Karpas-422 (cell line): ENCODE results near the gene OR2H2. TPM values are rescaled to one million over a fixed set of nuclear protein-coding genes. Genes with fewer than 3 reads are reported as not detected.

ENCODE experiments used
- DNase-seq: peaks from one replicate; pipeline ENCODE4 v3.0.0-alpha.2; 2015
- H2AFZ ChIP-seq: fragments of 200-600 bp; sonication (generic); 2 replicates; pipeline ENCODE4 v1.6.1; 2014; ENCODE audit warnings: antibody characterized with exemption, low read length, mixed read lengths
- H3K27ac ChIP-seq: fragments of 200-600 bp; sonication (generic); 2 replicates; pipeline ENCODE4 v1.5.1; 2014; ENCODE audit warnings: mild to moderate bottlenecking, low read length, moderate library complexity
- H3K27me3 ChIP-seq: fragments of 200-600 bp; sonication (generic); 2 replicates; pipeline ENCODE4 v1.6.1; 2014; ENCODE audit warnings: low read length, mixed read lengths
- H3K36me3 ChIP-seq: fragments of 200-600 bp; sonication (generic); 2 replicates; pipeline ENCODE4 v1.6.1; 2014; ENCODE audit warnings: low read length, mixed read lengths; ENCODE audit not compliant: insufficient read depth
- H3K4me1 ChIP-seq: fragments of 200-600 bp; sonication (generic); 2 replicates; pipeline ENCODE4 v1.6.1; 2014; ENCODE audit warnings: mild to moderate bottlenecking, low read length, mixed read lengths
- H3K4me2 ChIP-seq: fragments of 200-600 bp; sonication (generic); 2 replicates; pipeline ENCODE4 v1.6.1; 2014; ENCODE audit warnings: low read length, low read depth, mild to moderate bottlenecking; ENCODE audit not compliant: poor library complexity, severe bottlenecking
- H3K4me3 ChIP-seq: fragments of 200-600 bp; sonication (generic); 2 replicates; pipeline ENCODE4 v1.5.1; 2014; ENCODE audit warnings: mild to moderate bottlenecking, antibody characterized with exemption, low read length, mixed read lengths
- H3K79me2 ChIP-seq: fragments of 200-600 bp; sonication (generic); 2 replicates; pipeline ENCODE4 v1.6.1; 2014; ENCODE audit warnings: mild to moderate bottlenecking, low read length, mixed read lengths
- H3K9ac ChIP-seq: fragments of 200-600 bp; sonication (generic); 2 replicates; pipeline ENCODE4 v1.6.0; 2014; ENCODE audit warnings: low read length
- H3K9me2 ChIP-seq: fragments of 200-600 bp; sonication (generic), shearing (Covaris generic); replicated peaks from 2 replicates; pipeline ENCODE4 v1.6.0; 2014; ENCODE audit warnings: mild to moderate bottlenecking, low read length, moderate library complexity; ENCODE audit not compliant: insufficient read depth
- H3K9me3 ChIP-seq: fragments of 300-700, 200-600 bp; sonication (generic); 2 replicates; pipeline ENCODE4 v1.6.1; 2014; ENCODE audit warnings: low read length, mixed read lengths
- H4K20me1 ChIP-seq: fragments of 200-600 bp; sonication (generic); 2 replicates; pipeline ENCODE4 v1.6.1; 2014; ENCODE audit warnings: mild to moderate bottlenecking, antibody characterized with exemption, low read length, low read depth; ENCODE audit not compliant: insufficient read depth
- total RNA-seq: library from RNA; depleted of rRNA; stranded (reverse); fragments of >200 nt; shearing (Covaris generic); gene quantifications from 2 replicates; pipeline ENCODE4 v1.2.3, GENCODE V29; 2014; ENCODE audit warnings: low replicate concordance

The OR2H2 gene
- total RNA-seq, 1 experiment from 2014 or later: not detected

GRCh38 chr6:29619578-29620160 lies 34.7 kb downstream of the OR2H2 start:
- Histone ChIP-seq H3K9ac (no peak overlapping the region), H3K27me3 (no peaks in the 10 kb centered on the region), H3K9me2 (no peaks in the 10 kb centered on the region), H2AFZ (no peak overlapping the region), H3K4me2 (no peak overlapping the region), H4K20me1 (no peaks in the 10 kb centered on the region), H3K27ac (no peak overlapping the region), H3K79me2 (no peaks in the 10 kb centered on the region), H3K4me3 (no peak overlapping the region), H3K9me3 (no peaks in the 10 kb centered on the region), H3K36me3 (no peaks in the 10 kb centered on the region), H3K4me1 (no peaks in the 10 kb centered on the region)
- DNase-seq: no peak

GRCh38 chr6:29620630-29621029 lies 35.7 kb downstream of the OR2H2 start:
- H3K9me3 ChIP-seq: no peaks in the 10 kb centered on the region
- H2AFZ ChIP-seq: no peak overlapping the region
- no peak overlapping the region for H3K9ac ChIP-seq
- H3K4me3 ChIP-seq: no peak overlapping the region
- no peak overlapping the region for H3K4me2 ChIP-seq
- H4K20me1 ChIP-seq: no peaks in the 10 kb centered on the region
- H3K79me2 ChIP-seq: no peaks in the 10 kb centered on the region
- no peak for DNase-seq
- no peaks in the 10 kb centered on the region for H3K4me1 ChIP-seq
- H3K27me3 ChIP-seq: no peaks in the 10 kb centered on the region
- no peaks in the 10 kb centered on the region for H3K9me2 ChIP-seq
- no peak overlapping the region for H3K27ac ChIP-seq
- H3K36me3 ChIP-seq: no peaks in the 10 kb centered on the region

- H3K9me2 ChIP-seq: no peaks in the 10 kb centered on the region
- no peak overlapping the region for H3K27ac ChIP-seq
- DNase-seq: no peak
- H4K20me1 ChIP-seq: no peaks in the 10 kb centered on the region
- no peak overlapping the region for H3K4me3 ChIP-seq
- no peaks in the 10 kb centered on the region for H3K36me3 ChIP-seq
- peaks cover 14% of the 10 kb centered on the region for H3K4me1 ChIP-seq
- no peaks in the 10 kb centered on the region for H3K79me2 ChIP-seq
- H3K27me3 ChIP-seq: no peaks in the 10 kb centered on the region
- H3K4me2 ChIP-seq: no peak overlapping the region
- no peaks in the 10 kb centered on the region for H3K9me3 ChIP-seq
- H3K9ac ChIP-seq: no peak overlapping the region
- H2AFZ ChIP-seq: no peak overlapping the region
Observed at GRCh38 chr6:29624520-29624961, 39.6 kb downstream of the OR2H2 start.

GRCh38 chr6:29625337-29625930 lies 40.5 kb downstream of the OR2H2 start:
- Histone ChIP-seq H3K4me3 (no peak overlapping the region), H3K9ac (no peak overlapping the region), H3K4me2 (no peak overlapping the region), H3K27ac (no peak overlapping the region), H3K4me1 (peaks cover 14% of the 10 kb centered on the region), H3K9me2 (no peaks in the 10 kb centered on the region), H3K36me3 (no peaks in the 10 kb centered on the region), H2AFZ (no peak overlapping the region), H3K27me3 (no peaks in the 10 kb centered on the region), H4K20me1 (no peaks in the 10 kb centered on the region), H3K79me2 (no peaks in the 10 kb centered on the region), H3K9me3 (no peaks in the 10 kb centered on the region)
- DNase-seq: no peak

GRCh38 chr6:29626948-29627754 lies 42.2 kb downstream of the OR2H2 start:
- Histone ChIP-seq H2AFZ (no peak overlapping the region), H3K9me3 (no peaks in the 10 kb centered on the region), H3K4me3 (no peak overlapping the region), H3K9ac (no peak overlapping the region), H3K36me3 (no peaks in the 10 kb centered on the region), H3K9me2 (no peaks in the 10 kb centered on the region), H3K4me1 (peaks cover 21% of the 10 kb centered on the region), H3K27ac (no peak overlapping the region), H3K27me3 (no peaks in the 10 kb centered on the region; the same call in 1 of the 2 replicates), H4K20me1 (peaks cover 3% of the 10 kb centered on the region; the same call in 1 of the 2 replicates), H3K79me2 (no peaks in the 10 kb centered on the region), H3K4me2 (no peak overlapping the region)
- no peak for DNase-seq

GRCh38 chr6:29627755-29628418 lies 43.0 kb downstream of the OR2H2 start:
- Histone ChIP-seq H3K79me2 (no peaks in the 10 kb centered on the region), H3K36me3 (no peaks in the 10 kb centered on the region), H2AFZ (peak overlapping the region; percentile 87), H3K27ac (no peak overlapping the region), H3K9me2 (no peaks in the 10 kb centered on the region), H3K4me2 (peak overlapping the region; percentile 85), H3K27me3 (no peaks in the 10 kb centered on the region; the same call in 1 of the 2 replicates), H3K4me3 (peak overlapping the region; percentile 72), H3K9me3 (no peaks in the 10 kb centered on the region), H4K20me1 (peaks cover 3% of the 10 kb centered on the region; the same call in 1 of the 2 replicates), H3K9ac (peak overlapping the region; percentile 74), H3K4me1 (peaks cover 26% of the 10 kb centered on the region)
- peak; percentile 47 for DNase-seq

- no peaks in the 10 kb centered on the region; the same call in 1 of the 2 replicates for H3K27me3 ChIP-seq
- peak overlapping the region; percentile 85 for H3K4me2 ChIP-seq
- peaks cover 3% of the 10 kb centered on the region; the same call in 1 of the 2 replicates for H4K20me1 ChIP-seq
- H3K4me1 ChIP-seq: peaks cover 34% of the 10 kb centered on the region
- H3K79me2 ChIP-seq: no peaks in the 10 kb centered on the region
- peak; percentile 66 for DNase-seq
- H3K4me3 ChIP-seq: peak overlapping the region; percentile 72
- peak overlapping the region; percentile 74 for H3K9ac ChIP-seq
- no peaks in the 10 kb centered on the region for H3K9me2 ChIP-seq
- H3K36me3 ChIP-seq: no peaks in the 10 kb centered on the region
- H3K27ac ChIP-seq: no peak overlapping the region
- H3K9me3 ChIP-seq: no peaks in the 10 kb centered on the region
- H2AFZ ChIP-seq: peak overlapping the region; percentile 87
Observed at GRCh38 chr6:29628419-29629281, 43.7 kb downstream of the OR2H2 start.
